Endothelial cell of umbilical vein (primary cell): ENCODE results near the gene ADAMTS12. TPM values are rescaled to one million over a fixed set of nuclear protein-coding genes. Genes with fewer than 3 reads are reported as not detected.

Experiments used
- BruUV-seq: library from RNA; stranded (reverse); fragments of 400-500 nt; replicated peaks from 2 replicates; lab custom pipeline; 2021; lab: Mats Ljungman, UMichigan
- CTCF ChIA-PET: fragments of 300-600, 350-600 bp; sonication (Branson Sonifier 250); formaldehyde crosslinking; loops from one replicate; lab custom pipeline; 2021; ENCODE audit warnings: antibody characterized with exemption, inconsistent platforms; lab: Charles Lee
- POLR2A ChIA-PET: fragments of 300-600, 350-600 bp; sonication (Branson Sonifier 250); formaldehyde crosslinking; loops from one replicate; lab custom pipeline; 2021; ENCODE audit warnings: antibody characterized with exemption, inconsistent platforms; lab: Charles Lee
- DNase-seq: peaks from one replicate; pipeline ENCODE4 v3.0.0-alpha.2; 2011; ENCODE audit warnings: low read depth, low spot score
- FAIRE-seq: peaks from 2 replicates; lab custom pipeline; 2011; peaks lifted over from hg19 to GRCh38; lab: Jason Lieb, UNC
- H2AFZ ChIP-seq: 2 replicates; pipeline ENCODE4 v1.6.0; 2012; ENCODE audit warnings: low read depth, low read length, control low read depth, inconsistent platforms
- H3K27ac ChIP-seq: 2 replicates; pipeline ENCODE4 v1.5.1; 2011; ENCODE audit warnings: low read depth, mild to moderate bottlenecking, control low read depth, low read length, moderate library complexity; ENCODE audit not compliant: insufficient read depth
- H3K27me3 ChIP-seq, 2 experiments: 2 replicates each; pipeline versions ENCODE4 v1.6.0 to v1.6.1; 2011; ENCODE audit warnings: low read length in 2 of 2, mixed read lengths in 1 of 2; ENCODE audit not compliant: control insufficient read depth in 2 of 2, insufficient read depth in 2 of 2
- H3K36me3 ChIP-seq, 2 experiments: 2 replicates in 1 of 2; 3 replicates in 1 of 2; pipeline ENCODE4 v1.5.1; 2011; ENCODE audit warnings: low read length in 2 of 2, mild to moderate bottlenecking in 1 of 2, moderate library complexity in 1 of 2; ENCODE audit not compliant: control insufficient read depth in 2 of 2, insufficient read depth in 2 of 2; ENCODE audit errors: extremely low read depth in 1 of 2
- H3K4me1 ChIP-seq: 3 replicates; pipeline ENCODE4 v1.5.1; 2011; ENCODE audit warnings: mild to moderate bottlenecking, low read length; ENCODE audit not compliant: control insufficient read depth, insufficient read depth; ENCODE audit errors: extremely low read depth
- H3K4me2 ChIP-seq: 2 replicates; pipeline ENCODE4 v1.6.1; 2011; ENCODE audit warnings: low read length, control low read depth, mixed read lengths; ENCODE audit not compliant: insufficient read depth
- H3K4me3 ChIP-seq, 3 experiments: fragments of 200-600 bp in 1 of 3; sonication (generic), shearing (Covaris generic) in 1 of 3; replicated peaks in 1 of 3; 2 replicates each; pipeline ENCODE4 v1.5.1; 2011 to 2016; ENCODE audit warnings: control low read depth in 3 of 3, low read length in 3 of 3, mild to moderate bottlenecking in 2 of 3, inconsistent platforms in 1 of 3, low read depth in 1 of 3, moderate library complexity in 1 of 3; ENCODE audit not compliant: insufficient read depth in 1 of 3
- H3K79me2 ChIP-seq: 2 replicates; pipeline ENCODE4 v1.6.0; 2012; ENCODE audit warnings: low read length, inconsistent platforms; ENCODE audit not compliant: control insufficient read depth, insufficient read depth
- H3K9ac ChIP-seq: replicated peaks from 2 replicates; pipeline ENCODE3; 2011; ENCODE audit warnings: low read length, control low read depth; ENCODE audit not compliant: insufficient read depth; ENCODE audit errors: extremely low read depth
- H3K9me1 ChIP-seq: replicated peaks from 3 replicates; pipeline ENCODE4 v1.6.0; 2011; ENCODE audit warnings: mild to moderate bottlenecking, low read length; ENCODE audit not compliant: control insufficient read depth, insufficient read depth; ENCODE audit errors: extremely low read depth
- H3K9me3 ChIP-seq: replicated peaks from 2 replicates; pipeline ENCODE4 v1.5.1; 2012; ENCODE audit warnings: low read length, inconsistent platforms; ENCODE audit not compliant: control insufficient read depth, insufficient read depth
- H4K20me1 ChIP-seq: replicated peaks from 2 replicates; pipeline ENCODE3; 2011; ENCODE audit warnings: mild to moderate bottlenecking, low read length; ENCODE audit not compliant: control insufficient read depth, insufficient read depth; ENCODE audit errors: extremely low read depth
- CTCF ChIP-seq, 2 donors: IDR thresholded peaks; 1 replicate in 1 of 2; 2 replicates in 1 of 2; pipeline ENCODE4 v1.5.1; 2011; ENCODE audit warnings: low read length in 2 of 2, mild to moderate bottlenecking in 2 of 2, moderate library complexity in 2 of 2, control low read depth in 1 of 2, inconsistent platforms in 1 of 2, low read depth in 1 of 2; ENCODE audit not compliant: insufficient read depth in 1 of 2; ENCODE audit errors: extremely low read depth in 1 of 2
- GATA2 ChIP-seq: IDR thresholded peaks from 2 replicates; pipeline ENCODE4 v1.7.0; 2011; ENCODE audit warnings: low read depth, mild to moderate bottlenecking, moderate library complexity, mixed read lengths, low read length; ENCODE audit not compliant: insufficient read length, insufficient read depth
- JUN ChIP-seq: IDR thresholded peaks from 2 replicates; pipeline ENCODE4 v1.6.1; 2011; ENCODE audit warnings: borderline replicate concordance, low read depth; ENCODE audit not compliant: insufficient read length, insufficient read depth
- POLR2A ChIP-seq: IDR thresholded peaks from 2 replicates; pipeline ENCODE4 v1.6.1; 2012; ENCODE audit warnings: low read depth, mild to moderate bottlenecking, control low read depth, low read length
- dilution Hi-C: fragments of 300-500 bp; cut with MboI; formaldehyde crosslinking; loops from one replicate; pipeline ENCODE4 v1.15.0; 2019; ENCODE audit warnings: low sequenced_read_pairs; ENCODE audit not compliant: extremely low pct_ligation_motif_present
- intact Hi-C: fragments of 100-400 bp; cut with micrococcal nuclease; formaldehyde crosslinking; loops from one replicate; pipeline ENCODE4 v1.10.0; 2022
- polyA plus RNA-seq, 4 experiments: library from polyadenylated mRNA; depleted of rRNA in 3 of 4; stranded (reverse) in 3 of 4; unstranded in 1 of 4; fragments of >200 nt; gene quantifications; 2 replicates each; pipeline versions ENCODE4 v1.2.1 to v1.2.3, GENCODE V29; 2011 to 2012; ENCODE audit warnings: missing spikeins in 1 of 4
- total RNA-seq: library from RNA; stranded (reverse); gene quantifications from 2 replicates; pipeline ENCODE4 v1.2.3, GENCODE V29; 2021

ADAMTS12 gene
- total and polyA plus RNA-seq, 2 donors (not counting 3 experiments of a cell fraction or from before 2014, with no cell fraction given): 0.88 TPM; not detected in 1

- H3K36me3 ChIP-seq: no peaks in the 10 kb centered on the region
- no peak overlapping the region for H3K9ac ChIP-seq
- no peak overlapping the region for H3K4me2 ChIP-seq
- DNase-seq (no peak), FAIRE-seq (no peak)
- H3K9me3 ChIP-seq: no peaks in the 10 kb centered on the region
- CTCF ChIA-PET: interaction anchor here (6.0 kb wide), 1 partner anchor 343 kb away, joined by 345 read pairs; no protein-coding TSS in a partner anchor
- peaks cover 2 to 6% of the 10 kb centered on the region in 2 experiments for H3K27me3 ChIP-seq
- intact Hi-C loops: no loop called here
- no peaks in the 10 kb centered on the region for H3K79me2 ChIP-seq
- POLR2A ChIA-PET: no interaction called here
- H3K4me3 ChIP-seq: no peak overlapping the region
- TF ChIP-seq CTCF (IDR thresholded peaks at IDR 0.05; ENCODE audit: extremely low read depth in 1 of 2, insufficient read depth in 1 of 2, low read depth in 1 of 2, low read length in 2 of 2) (no peak), POLR2A (no peak)
- dilution Hi-C loops: no loop called here
- no peaks in the 10 kb centered on the region for H3K9me1 ChIP-seq
- no peak overlapping the region for H2AFZ ChIP-seq
- no peaks in the 10 kb centered on the region for H4K20me1 ChIP-seq
- peaks cover 11% of the 10 kb centered on the region for H3K4me1 ChIP-seq
- H3K27ac ChIP-seq: no peak overlapping the region
- BruUV-seq: no TSS peak
These were observed 39.3 kb upstream of the ADAMTS12 start for GRCh38 chr5:33931136-33931535.

- FAIRE-seq (no peak), DNase-seq (no peak)
- H3K4me1 ChIP-seq: peaks cover 9% of the 10 kb centered on the region
- no peaks in the 10 kb centered on the region for H4K20me1 ChIP-seq
- no peaks in the 10 kb centered on the region for H3K9me3 ChIP-seq
- no peak overlapping the region for H3K9ac ChIP-seq
- TF ChIP-seq GATA2 (no peak), CTCF (IDR thresholded peaks at IDR 0.05; ENCODE audit: extremely low read depth in 1 of 2, insufficient read depth in 1 of 2, low read depth in 1 of 2, low read length in 2 of 2) (no peak), JUN (no peak)
- CTCF ChIA-PET: no interaction called here
- H3K9me1 ChIP-seq: no peaks in the 10 kb centered on the region
- BruUV-seq: no TSS peak
- H3K27me3 ChIP-seq: peaks cover 0 to under 1% of the 10 kb centered on the region in 2 experiments
- intact Hi-C loops (no loop called here), dilution Hi-C loops (no loop called here)
- no peak overlapping the region for H2AFZ ChIP-seq
- POLR2A ChIA-PET: no interaction called here
- H3K36me3 ChIP-seq: no peaks in the 10 kb centered on the region
- H3K27ac ChIP-seq: no peak overlapping the region
- no peaks in the 10 kb centered on the region for H3K79me2 ChIP-seq
- H3K4me2 ChIP-seq: no peak overlapping the region
- no peak overlapping the region for H3K4me3 ChIP-seq
These were observed 38.3 kb upstream of the ADAMTS12 start for GRCh38 chr5:33929925-33930690.
